K562 (cell line): ENCODE measurements around the gene NINL. TPM values are rescaled to one million over a fixed set of nuclear protein-coding genes. Genes with fewer than 3 reads are reported as not detected.

Experiments used
- ATAC-seq: fragments of 200-7000 bp; cut with Tn5 transposase; 3 replicates; pipeline ENCODE4 v1.9.1; 2020; ENCODE audit warnings: moderate library complexity
- BruUV-seq: library from RNA; stranded (reverse); fragments of 400-500 nt; replicated peaks from 2 replicates; lab custom pipeline; 2021; lab: Mats Ljungman, UMichigan
- CTCF ChIA-PET: fragments of 300-600 bp; formaldehyde crosslinking; extraction: SDS; loops from one replicate; lab custom pipeline; 2021; ENCODE audit warnings: low intra/inter-chr PET ratio; lab: Yijun Ruan, JAX
- POLR2A ChIA-PET: fragments of 300-600, 350-650 bp; sonication (Branson Sonifier 250); formaldehyde crosslinking; extraction: SDS; loops from one replicate; lab custom pipeline; 2021; ENCODE audit warnings: antibody characterized with exemption, inconsistent platforms; lab: Yijun Ruan, JAX
- DNase-seq, 4 experiments: peaks; one replicate each; pipeline versions ENCODE4 v3.0.0 to v3.0.0-alpha.2; 2011 to 2018; ENCODE audit warnings: low spot score in 3 of 4, mixed read lengths in 3 of 4; ENCODE audit errors: extremely low read depth in 1 of 4
- FAIRE-seq: peaks from 2 replicates; lab custom pipeline; 2011; peaks lifted over from hg19 to GRCh38; lab: Jason Lieb, UNC
- H2AFZ ChIP-seq: 2 replicates; pipeline ENCODE4 v1.6.0; 2011; ENCODE audit warnings: low read depth, low read length, control low read depth, inconsistent platforms
- H3K27ac ChIP-seq: fragments of 200-600 bp; 3 replicates; pipeline ENCODE4 v1.8.0; 2011; ENCODE audit warnings: low read depth, mild to moderate bottlenecking, control low read depth, inconsistent platforms, low read length, moderate library complexity, mixed read lengths; ENCODE audit errors: extremely low read depth
- H3K27me3 ChIP-seq, 2 experiments: fragments of 300-600 bp in 1 of 2; 2 replicates in 1 of 2; 3 replicates in 1 of 2; pipeline versions ENCODE4 v1.6.0 to v1.8.0; 2011; ENCODE audit warnings: inconsistent platforms in 2 of 2, low read length in 2 of 2, mild to moderate bottlenecking in 1 of 2, mixed read lengths in 1 of 2, moderate library complexity in 1 of 2; ENCODE audit not compliant: control insufficient read depth in 2 of 2, insufficient read depth in 2 of 2
- H3K36me3 ChIP-seq: fragments of 300-600 bp; 3 replicates; pipeline ENCODE4 v1.8.0; 2011; ENCODE audit warnings: mild to moderate bottlenecking, low read length, inconsistent platforms; ENCODE audit not compliant: control insufficient read depth, insufficient read depth
- H3K4me1 ChIP-seq, 2 experiments: fragments of 200-600 bp in 1 of 2; replicated peaks in 1 of 2; 2 replicates in 1 of 2; 3 replicates in 1 of 2; pipeline versions ENCODE4 v1.5.1 to v1.8.0; 2011; ENCODE audit warnings: inconsistent platforms in 2 of 2, low read length in 2 of 2, mild to moderate bottlenecking in 1 of 2, mixed read lengths in 1 of 2, moderate library complexity in 1 of 2; ENCODE audit not compliant: control insufficient read depth in 2 of 2, insufficient read depth in 2 of 2
- H3K4me2 ChIP-seq: 2 replicates; pipeline ENCODE4 v1.6.1; 2011; ENCODE audit warnings: low read length, control low read depth, inconsistent platforms, mixed read lengths; ENCODE audit not compliant: insufficient read depth
- H3K4me3 ChIP-seq: fragments of 200-600 bp; sonication (generic), shearing (Covaris generic); 2 replicates; pipeline ENCODE4 v1.5.1; 2016; ENCODE audit warnings: control low read depth, inconsistent platforms
- H3K79me2 ChIP-seq: fragments of 200-600 bp; 3 replicates; pipeline ENCODE4 v1.8.0; 2011; ENCODE audit warnings: low read length, inconsistent platforms; ENCODE audit not compliant: control insufficient read depth, insufficient read depth
- H3K9ac ChIP-seq, 2 experiments: 2 replicates each; pipeline versions ENCODE4 v1.6.0 to v1.6.1; 2011; ENCODE audit warnings: low read depth in 2 of 2, low read length in 2 of 2, control low read depth in 1 of 2, inconsistent platforms in 1 of 2, mild to moderate bottlenecking in 1 of 2, mixed read lengths in 1 of 2; ENCODE audit not compliant: insufficient read depth in 1 of 2
- H3K9me1 ChIP-seq: one replicate; pipeline ENCODE4 v1.6.0; 2011; ENCODE audit warnings: inconsistent platforms, mild to moderate bottlenecking, low read length, moderate library complexity; ENCODE audit not compliant: control insufficient read depth, insufficient read depth
- H3K9me3 ChIP-seq: replicated peaks from 2 replicates; pipeline ENCODE4 v1.5.1; 2011; ENCODE audit warnings: low read depth, low read length, inconsistent platforms; ENCODE audit not compliant: control insufficient read depth, insufficient read depth
- H4K20me1 ChIP-seq: replicated peaks from 2 replicates; pipeline ENCODE4 v1.6.1; 2011; ENCODE audit warnings: low read length, inconsistent platforms, mixed read lengths; ENCODE audit not compliant: control insufficient read depth, insufficient read depth
- ATF4 ChIP-seq: fragments of 450-650 bp; formaldehyde crosslinking; IDR thresholded peaks from 2 replicates; pipeline ENCODE4 v1.4.0; 2022; ENCODE audit warnings: mild to moderate bottlenecking, moderate library complexity
- HNRNPH1 ChIP-seq: fragments of 200-400 bp; formaldehyde crosslinking; optimal IDR thresholded peaks from 2 replicates; pipeline ENCODE3; 2017; ENCODE audit warnings: low read depth, mild to moderate bottlenecking, low read length, moderate library complexity
- ID3 ChIP-seq, 2 experiments: fragments of 250-450 bp in 1 of 2; fragments of 450-650 bp in 1 of 2; sonication (Bioruptor Pico) in 1 of 2; IDR thresholded peaks; 2 replicates each; pipeline versions ENCODE4 v1.6.1 to v1.8.0; 2016 to 2021; ENCODE audit warnings: mild to moderate bottlenecking in 2 of 2, moderate library complexity in 2 of 2, missing compliant biosample characterization in 1 of 2, missing genetic modification characterization in 1 of 2
- NFXL1 ChIP-seq: fragments of 450-650 bp; formaldehyde crosslinking; IDR thresholded peaks from 2 replicates; pipeline ENCODE4 v1.4.0; 2021; ENCODE audit warnings: mild to moderate bottlenecking
- RFX1 ChIP-seq: fragments of 450-650 bp; IDR thresholded peaks from 2 replicates; pipeline ENCODE4 v1.6.1; 2016; ENCODE audit warnings: mild to moderate bottlenecking, moderate library complexity
- XRCC5 ChIP-seq: fragments of 200-400 bp; formaldehyde crosslinking; IDR thresholded peaks from 2 replicates; pipeline ENCODE4 v1.6.1; 2017; ENCODE audit warnings: low read depth, mild to moderate bottlenecking, low read length
- ZBTB9 ChIP-seq: fragments of 450-650 bp; formaldehyde crosslinking; IDR thresholded peaks from 2 replicates; pipeline ENCODE4 v1.4.0; 2020; ENCODE audit warnings: mild to moderate bottlenecking, moderate library complexity
- ZNF431 ChIP-seq: sonication (generic); formaldehyde crosslinking; IDR thresholded peaks from 2 replicates; pipeline ENCODE4 v1.8.0; 2022; ENCODE audit warnings: mild to moderate bottlenecking, missing genetic modification reagents
- ZNF639 ChIP-seq, 2 experiments: fragments of 200-800 bp in 1 of 2; sonication (Bioruptor generic) in 1 of 2; sonication (generic) in 1 of 2; formaldehyde crosslinking in 1 of 2; IDR thresholded peaks in 1 of 2; conservative IDR thresholded peaks in 1 of 2; 2 replicates each; pipeline versions ENCODE4 v1.5.0 to v1.6.1; 2016 to 2020; ENCODE audit warnings: missing compliant biosample characterization in 1 of 2, missing genetic modification characterization in 1 of 2, missing genetic modification reagents in 1 of 2
- WGBS: fragments of 100-300 bp; shearing (Covaris generic); methylation state at CpG from one replicate; pipeline ENCODE4 v1.1.6; 2016; ENCODE audit warnings: low coverage, mixed read lengths; ENCODE audit not compliant: insufficient coverage; ENCODE audit errors: missing lambda C conversion rate; 5-methylcytosine and 5-hydroxymethylcytosine counted together
- in situ Hi-C: fragments of 300-500 bp; cut with MboI; formaldehyde crosslinking; loops from 4 replicates; pipeline ENCODE4 v1.15.0; 2018; ENCODE audit warnings: inconsistent platforms, mixed read lengths
- intact Hi-C: fragments of 100-400 bp; cut with micrococcal nuclease; formaldehyde crosslinking; loops from 2 replicates; pipeline ENCODE4 v1.14.2; 2022
- polyA plus RNA-seq, 8 experiments: library from polyadenylated mRNA; depleted of rRNA in 4 of 8; stranded (reverse) in 5 of 8; unstranded in 3 of 8; fragments of >200 nt; fragmentation: Nextera tagmentation in 2 of 8; fragmentation: Illumina TruSeq in 1 of 8; extraction: Ambion mirVana in 2 of 8; extraction: Trizol in 1 of 8; gene quantifications; 2 replicates each; pipeline versions ENCODE4 v1.2.1 to v1.2.3, GENCODE V29; 2011 to 2014; ENCODE audit warnings: inconsistent platforms in 1 of 8, missing spikeins in 1 of 8
- total RNA-seq, 7 experiments: library from RNA; depleted of rRNA in 6 of 7; stranded (reverse); fragments of >200 nt in 6 of 7; fragmentation: Illumina TruSeq in 2 of 7; extraction: Trizol in 2 of 7; gene quantifications; 2 replicates each; pipeline versions ENCODE4 v1.2.1 to v1.2.3, GENCODE V29; 2011 to 2021; ENCODE audit warnings: low replicate concordance in 1 of 7

Gene NINL
- total and polyA plus RNA-seq, 9 of the 15 experiments (the other 6 are each of a cell fraction or from before 2014, with no cell fraction given) = 0.03 to 0.22 (median 0.05) TPM; not detected in 5

- 39% methylated on average over 3 of the region's 3 CpGs for WGBS
- DNase-seq = no peak
- no peaks in the 10 kb centered on the region for H3K79me2 ChIP-seq
- H3K27me3 ChIP-seq = no peaks in the 10 kb centered on the region
- intact Hi-C loops = no loop called here
- no peak overlapping the region for H3K9ac ChIP-seq
- no peaks in the 10 kb centered on the region for H3K9me1 ChIP-seq
- H3K4me1 ChIP-seq = peaks cover 2 to 3% of the 10 kb centered on the region in 2 experiments; a peak in 1 of 5 replicates
- H4K20me1 ChIP-seq = no peaks in the 10 kb centered on the region; the same call in 1 of the 2 replicates
- no peak overlapping the region for H3K4me3 ChIP-seq
- TF ChIP-seq ZBTB9 (CRISPR knock-in tag) (no peak), ZNF639 (CRISPR knock-in tag; conservative IDR thresholded peaks at IDR 0.05 in 1 of 2, IDR thresholded peaks at IDR 0.05 in 1 of 2) (no peak), XRCC5 (no peak), ZNF431 (CRISPR knock-in tag) (no peak), ID3 (CRISPR knock-in tag; IDR thresholded peaks at IDR 0.05) (no peak), ID3 (tag; IDR thresholded peaks at IDR 0.05) (no peak), NFXL1 (CRISPR knock-in tag) (no peak), ATF4 (CRISPR knock-in tag) (no peak), HNRNPH1 (no peak), RFX1 (no peak)
- TF ChIP-seq, all 486 proteins: peak for 0
- Histone ChIP-seq H3K27ac (no peak overlapping the region), H3K9me3 (no peaks in the 10 kb centered on the region), H3K36me3 (peaks cover 6% of the 10 kb centered on the region; the same call in 1 of the 3 replicates), H3K4me2 (no peak overlapping the region), H2AFZ (no peak overlapping the region)
- CTCF ChIA-PET = no interaction called here
- ATAC-seq = no peak
- no peak for FAIRE-seq
- BruUV-seq = no TSS peak
- in situ Hi-C loops = no loop called here
- POLR2A ChIA-PET = no interaction called here
Observed at GRCh38 chr20:25608774-25609173, 23.4 kb upstream of the NINL start.
